GM18502 (cell line): Measurements from ENCODE around the gene SETD3.
A peak's percentile ranks its signal among the peaks of the same experiment; 100 is the strongest.

ENCODE experiments used
- ATAC-seq: cut with Tn5 transposase; IDR thresholded peaks from one replicate; pipeline ENCODE4 v1.9.1; 2021; ENCODE audit warnings: mild to moderate bottlenecking; ENCODE audit not compliant: unreplicated experiment, poor library complexity

Gene SETD3

DNA sequence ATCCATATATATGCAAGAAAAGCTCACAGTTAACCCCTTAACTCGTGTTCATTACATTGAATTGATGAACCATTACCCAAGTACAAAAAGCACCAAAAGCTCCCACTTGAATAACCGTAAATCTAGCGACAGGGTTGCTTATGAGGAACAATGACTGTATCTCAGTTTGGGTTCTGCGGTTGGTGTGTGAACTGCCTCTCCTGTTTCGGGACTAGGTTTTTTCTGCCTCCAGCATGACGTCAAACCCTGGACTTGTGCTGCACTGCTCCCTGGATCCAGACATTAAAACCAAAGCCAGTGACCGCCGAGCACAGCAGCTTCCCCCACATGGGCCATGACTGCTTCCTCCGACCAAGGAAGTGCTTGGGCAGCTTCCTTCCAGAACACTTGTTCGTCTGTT is 77.7 kb downstream of the SETD3 start:
- ATAC-seq = no peak

GRCh38 chr14:99402285-99402648 is 78.4 kb downstream of the SETD3 start:
- no peak for ATAC-seq

- no peak for ATAC-seq
These were observed 78.9 kb downstream of the SETD3 start for GRCh38 chr14:99401621-99402284.

DNA sequence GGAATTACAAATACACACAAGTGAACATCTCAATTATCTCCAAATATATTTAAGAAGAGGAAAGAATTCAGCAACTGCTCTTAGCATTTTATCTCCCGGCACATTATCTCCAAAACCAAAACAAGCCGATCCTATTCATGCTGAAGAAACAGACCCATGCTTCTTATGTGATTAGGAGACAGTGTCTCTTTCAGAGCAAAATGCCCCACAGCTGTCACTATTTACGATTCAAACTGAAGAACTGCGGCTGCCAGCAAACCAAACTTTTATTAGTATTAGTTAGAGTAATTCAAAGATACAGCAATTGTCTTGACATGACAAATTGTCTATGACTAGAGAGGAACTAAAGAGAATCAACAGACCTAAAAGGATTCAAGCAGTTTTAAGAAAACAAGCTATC is 79.4 kb downstream of the SETD3 start:
- no peak for ATAC-seq

GRCh38 chr14:99397698-99398097 is 83.0 kb downstream of the SETD3 start:
- no peak for ATAC-seq

- ATAC-seq = no peak
These were observed 84.6 kb downstream of the SETD3 start for GRCh38 chr14:99395909-99396530.

DNA sequence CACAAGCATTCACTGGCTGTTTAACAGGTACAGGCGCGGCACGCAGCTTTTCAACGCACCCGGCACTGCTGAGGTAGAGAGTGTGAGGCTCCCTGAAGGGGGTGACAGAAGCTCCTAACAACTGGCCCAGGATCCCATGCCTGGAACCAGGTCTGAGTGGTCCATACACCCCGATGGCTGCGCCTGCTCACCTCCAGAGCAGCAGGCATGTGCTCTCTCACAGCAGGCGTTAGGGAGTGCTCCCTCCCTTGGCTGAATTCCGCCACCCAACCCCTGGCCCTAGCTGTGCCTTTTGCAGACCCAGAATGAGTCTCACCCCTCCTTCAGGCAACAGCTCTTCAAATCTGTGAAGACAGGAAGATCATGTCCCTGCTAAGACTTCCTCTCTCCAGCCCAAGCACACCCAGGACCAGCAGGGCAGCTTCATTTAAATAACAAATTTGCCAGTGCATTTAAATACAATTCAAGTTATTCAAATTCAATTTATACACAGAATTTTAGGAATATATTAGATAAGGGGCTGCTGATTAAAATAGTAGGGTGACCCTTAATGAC is 86.0 kb downstream of the SETD3 start:
- ATAC-seq = no peak

DNA sequence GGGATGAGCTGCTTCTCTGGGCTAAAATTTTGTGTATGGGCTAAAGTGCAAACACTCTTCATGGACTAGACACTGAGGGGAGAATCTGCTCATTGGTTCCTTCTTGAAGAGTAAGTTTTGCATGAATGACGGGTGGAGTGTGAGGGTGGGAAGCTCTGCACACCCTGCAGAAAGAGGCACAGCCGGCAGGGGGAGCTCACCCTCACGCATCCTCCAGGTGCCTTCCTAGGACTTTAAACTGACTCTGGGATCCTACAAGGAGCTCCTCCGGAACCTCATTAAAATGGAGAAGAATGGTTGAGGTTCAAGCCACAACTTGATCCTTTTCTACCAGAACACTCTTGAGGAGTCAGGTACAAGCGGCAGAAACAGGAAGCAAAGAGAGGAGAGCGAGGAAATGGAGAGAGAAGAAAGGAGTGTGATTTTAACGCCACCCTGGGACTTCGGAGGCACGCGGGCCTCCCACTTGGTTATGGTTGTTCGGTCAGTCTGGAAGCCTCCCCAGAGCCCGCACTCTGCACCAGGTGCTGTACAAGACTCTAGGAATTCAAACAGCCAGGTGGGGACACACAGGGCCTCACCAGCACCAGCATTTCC is 87.5 kb downstream of the SETD3 start:
- peak; percentile 66 for ATAC-seq

DNA sequence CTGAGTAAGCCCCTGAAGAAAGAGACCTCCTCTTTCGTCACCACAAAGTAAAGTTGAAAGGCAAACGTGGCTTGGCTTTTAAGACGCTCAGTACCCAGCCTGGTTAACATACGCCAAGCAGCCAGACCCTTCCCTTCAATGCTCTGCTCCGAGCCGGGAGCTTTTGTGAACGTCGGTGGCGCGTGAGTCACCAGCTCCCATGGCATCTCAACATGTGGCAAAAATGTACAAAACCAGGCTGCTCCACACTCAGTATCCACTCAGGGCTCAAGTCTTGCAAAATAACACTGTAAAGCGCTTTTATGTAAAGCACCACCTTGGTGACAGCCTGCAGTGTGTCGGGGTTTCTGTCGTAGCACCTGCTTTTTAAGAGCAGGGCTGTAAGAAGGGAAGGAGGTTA is 89.0 kb downstream of the SETD3 start:
- no peak for ATAC-seq

DNA sequence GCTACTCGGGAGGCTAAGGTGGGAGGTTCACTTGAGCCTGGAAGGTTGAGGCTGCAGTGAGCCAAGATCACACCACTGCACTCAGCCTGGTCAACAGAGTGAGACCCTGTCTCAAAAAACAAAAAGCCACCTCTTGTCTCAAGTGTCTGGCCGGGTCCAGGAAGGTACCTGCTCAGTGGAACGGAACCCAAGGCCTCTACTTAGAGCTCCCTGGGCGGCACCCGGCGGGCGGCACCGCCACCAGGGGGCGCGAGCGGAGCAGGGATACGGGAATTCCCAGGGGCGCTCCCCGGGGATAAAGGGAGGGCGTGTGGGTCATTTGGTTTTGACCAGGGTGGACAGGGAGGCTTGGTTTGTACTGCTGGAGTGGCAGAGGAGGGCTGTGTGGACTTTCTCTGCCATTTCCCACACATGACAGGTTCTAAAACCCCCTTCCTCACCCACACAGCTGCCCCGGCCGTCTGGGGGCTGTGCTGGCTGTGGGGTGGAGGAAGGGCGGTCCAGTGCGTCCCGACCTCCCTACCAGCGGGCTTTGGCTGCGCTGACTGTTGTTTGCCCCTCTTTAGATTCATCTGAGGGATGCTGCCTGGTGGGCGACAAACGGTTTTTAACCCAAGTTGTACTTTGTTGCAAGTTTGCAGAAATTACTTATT is 91.4 kb downstream of the SETD3 start:
- peak; percentile 63 for ATAC-seq

DNA sequence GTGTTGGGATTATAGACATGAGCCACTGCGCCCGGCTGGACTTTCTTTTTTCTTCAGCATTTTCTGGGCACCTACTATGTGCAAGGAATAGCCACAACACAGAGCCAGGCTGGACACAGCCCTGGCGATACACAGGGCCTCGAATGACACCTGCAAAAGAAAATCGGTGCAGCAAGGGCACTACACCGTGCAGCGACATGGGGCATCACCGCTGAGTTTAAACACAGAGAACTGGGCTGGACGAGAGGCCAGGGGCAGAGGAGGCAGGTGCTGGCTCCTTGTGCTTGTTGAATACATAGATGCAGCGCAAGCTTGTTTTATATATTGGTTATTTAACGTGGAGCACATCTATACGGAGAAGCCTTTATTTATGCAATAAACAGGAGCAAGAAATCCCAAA is 92.4 kb downstream of the SETD3 start:
- no peak for ATAC-seq

DNA sequence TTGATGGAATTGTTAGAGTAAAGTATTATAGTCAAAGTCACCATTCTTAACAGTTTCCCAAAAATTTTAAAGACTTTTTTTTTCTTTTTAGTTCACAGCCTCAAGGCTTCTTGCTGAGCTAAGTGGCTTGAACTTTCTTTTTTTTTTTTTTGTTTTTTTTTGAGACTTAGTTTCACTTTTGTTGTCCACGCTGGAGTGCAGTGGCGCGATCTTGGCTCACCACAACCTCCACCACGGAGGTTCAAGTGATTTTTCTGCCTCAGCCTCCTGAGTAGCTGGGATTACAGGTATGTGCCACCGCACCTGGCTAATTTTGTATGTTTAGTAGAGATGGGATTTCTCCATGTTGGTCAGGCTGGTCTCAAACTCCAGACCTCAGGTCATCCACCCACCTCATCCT is 92.8 kb downstream of the SETD3 start:
- ATAC-seq = no peak

GRCh38 chr14:99384450-99385417 is 95.9 kb downstream of the SETD3 start:
- ATAC-seq = no peak

DNA sequence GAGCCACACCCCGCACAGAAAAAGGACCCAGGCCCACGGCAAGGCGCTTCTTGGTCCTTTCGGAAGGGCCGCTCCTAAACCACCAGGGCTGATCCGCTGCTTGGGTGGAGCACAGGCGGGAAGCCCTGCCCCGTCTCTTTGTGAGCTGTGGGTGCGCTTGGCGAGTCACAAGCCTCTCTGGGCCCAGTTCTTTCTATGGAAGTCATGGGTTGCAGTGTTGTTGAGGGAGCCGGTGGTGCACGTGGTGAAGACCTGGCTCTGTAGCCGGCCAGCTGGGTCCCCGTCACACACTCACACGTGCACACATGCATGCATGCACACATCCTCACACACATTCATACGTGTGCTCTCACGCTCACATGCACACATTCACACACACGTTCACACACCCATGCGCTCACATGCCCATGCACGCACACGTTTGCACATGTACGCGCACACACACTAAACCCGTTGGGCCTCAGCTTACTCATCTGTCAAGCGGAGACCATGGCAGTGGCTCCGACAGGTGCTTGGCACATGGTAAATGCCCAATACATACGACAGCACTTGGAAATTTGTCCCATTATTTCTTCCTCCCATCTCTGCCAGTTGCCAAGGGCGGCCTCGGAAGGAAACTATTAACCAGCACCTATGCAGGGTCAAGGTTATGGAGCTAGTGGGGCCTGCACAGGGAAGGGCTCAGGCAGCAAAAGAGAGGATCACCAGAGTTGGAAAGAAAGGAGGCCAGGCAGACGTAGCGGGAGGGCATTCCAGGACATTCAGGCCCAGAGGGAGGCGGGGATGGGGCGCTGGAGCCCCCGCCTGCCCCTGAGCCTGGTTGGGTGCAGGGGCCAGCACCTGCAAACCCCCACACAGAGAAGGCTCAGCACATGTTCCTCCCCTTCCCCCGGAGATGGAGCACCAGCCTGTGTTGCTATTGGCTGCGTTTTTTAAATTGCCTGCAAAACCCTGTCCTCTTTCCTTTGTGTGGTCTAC is 96.9 kb downstream of the SETD3 start:
- no peak for ATAC-seq

GRCh38 chr14:99382781-99383471 is 97.7 kb downstream of the SETD3 start:
- no peak for ATAC-seq

DNA sequence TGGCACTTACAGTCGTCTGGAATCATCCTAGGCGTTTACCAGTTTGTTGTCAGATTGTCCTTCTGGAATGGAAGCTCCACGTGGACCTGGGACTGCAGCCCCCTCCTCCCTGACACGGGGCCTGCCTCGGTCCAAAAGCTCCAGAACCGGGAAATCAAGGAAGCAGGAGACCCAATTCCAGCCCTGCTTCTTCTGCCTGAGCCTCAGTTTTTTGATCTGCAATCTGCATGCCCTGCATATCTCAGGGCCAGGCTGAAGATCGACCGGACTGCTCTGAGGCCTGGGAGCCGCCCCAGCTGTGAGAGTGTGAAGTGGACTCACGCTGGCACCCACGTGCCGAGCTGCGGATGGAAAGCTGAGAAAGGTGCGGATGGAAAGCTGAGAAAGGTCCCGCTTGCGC is 98.6 kb downstream of the SETD3 start:
- ATAC-seq = no peak

DNA sequence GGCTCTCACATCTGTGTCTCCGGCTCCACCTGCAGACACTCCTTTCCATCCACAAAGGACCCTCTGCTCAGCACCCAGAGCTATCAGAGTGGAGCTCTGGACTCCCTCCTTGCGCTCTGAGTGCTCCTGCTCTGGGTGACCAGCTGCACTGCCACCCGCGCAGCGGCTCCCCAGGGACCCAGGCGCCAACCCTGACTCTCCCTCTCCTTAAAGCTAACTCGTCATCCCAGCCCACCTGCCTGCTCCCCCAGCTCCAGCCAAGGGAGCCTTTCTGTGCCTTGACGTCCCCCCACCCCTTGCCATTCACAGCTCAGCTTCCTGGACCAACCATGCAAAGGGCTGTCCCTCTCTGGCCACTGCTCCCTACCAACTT is 99.0 kb downstream of the SETD3 start:
- ATAC-seq = no peak

DNA sequence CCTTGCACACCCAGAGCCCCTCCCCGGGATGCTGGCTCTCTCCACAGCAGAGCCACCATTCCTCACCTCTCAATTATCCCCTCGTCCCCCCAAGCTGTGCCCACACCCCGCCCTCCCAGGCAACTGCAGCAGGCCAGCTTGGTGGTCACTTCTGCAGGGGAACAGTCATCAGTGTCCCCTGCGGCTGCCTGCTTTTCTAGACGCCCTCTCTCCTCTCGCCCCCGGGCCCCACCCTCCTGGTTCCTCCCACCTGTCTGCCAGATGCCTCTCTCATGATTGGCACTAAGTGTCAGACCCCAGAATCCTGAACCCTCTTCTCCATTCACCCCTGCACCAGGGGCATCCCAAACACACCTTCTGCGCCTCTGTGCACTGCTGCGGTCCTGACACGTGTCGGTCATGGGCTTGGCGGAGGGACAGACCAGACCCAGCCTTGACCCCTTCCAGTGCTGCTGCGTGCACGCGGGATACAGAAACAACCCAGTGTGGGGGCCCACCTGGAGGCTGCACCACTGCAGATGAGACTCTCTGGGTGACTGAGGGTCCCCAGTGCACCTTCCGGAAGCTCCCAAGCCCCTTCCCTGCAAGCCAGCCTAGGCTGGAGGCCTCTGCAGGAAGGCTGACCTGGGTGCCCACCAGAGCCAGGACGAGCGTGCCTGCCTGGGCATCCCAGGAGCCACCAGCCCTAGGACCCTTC is 99.5 kb downstream of the SETD3 start:
- no peak for ATAC-seq
